HG03520 (cell line): ENCODE results near the gene KLC4.

Experiments
- ATAC-seq: cut with Tn5 transposase; IDR thresholded peaks from one replicate; pipeline ENCODE4 v1.9.1; 2021; ENCODE audit warnings: mild to moderate bottlenecking, moderate library complexity; ENCODE audit not compliant: unreplicated experiment

KLC4 gene

DNA sequence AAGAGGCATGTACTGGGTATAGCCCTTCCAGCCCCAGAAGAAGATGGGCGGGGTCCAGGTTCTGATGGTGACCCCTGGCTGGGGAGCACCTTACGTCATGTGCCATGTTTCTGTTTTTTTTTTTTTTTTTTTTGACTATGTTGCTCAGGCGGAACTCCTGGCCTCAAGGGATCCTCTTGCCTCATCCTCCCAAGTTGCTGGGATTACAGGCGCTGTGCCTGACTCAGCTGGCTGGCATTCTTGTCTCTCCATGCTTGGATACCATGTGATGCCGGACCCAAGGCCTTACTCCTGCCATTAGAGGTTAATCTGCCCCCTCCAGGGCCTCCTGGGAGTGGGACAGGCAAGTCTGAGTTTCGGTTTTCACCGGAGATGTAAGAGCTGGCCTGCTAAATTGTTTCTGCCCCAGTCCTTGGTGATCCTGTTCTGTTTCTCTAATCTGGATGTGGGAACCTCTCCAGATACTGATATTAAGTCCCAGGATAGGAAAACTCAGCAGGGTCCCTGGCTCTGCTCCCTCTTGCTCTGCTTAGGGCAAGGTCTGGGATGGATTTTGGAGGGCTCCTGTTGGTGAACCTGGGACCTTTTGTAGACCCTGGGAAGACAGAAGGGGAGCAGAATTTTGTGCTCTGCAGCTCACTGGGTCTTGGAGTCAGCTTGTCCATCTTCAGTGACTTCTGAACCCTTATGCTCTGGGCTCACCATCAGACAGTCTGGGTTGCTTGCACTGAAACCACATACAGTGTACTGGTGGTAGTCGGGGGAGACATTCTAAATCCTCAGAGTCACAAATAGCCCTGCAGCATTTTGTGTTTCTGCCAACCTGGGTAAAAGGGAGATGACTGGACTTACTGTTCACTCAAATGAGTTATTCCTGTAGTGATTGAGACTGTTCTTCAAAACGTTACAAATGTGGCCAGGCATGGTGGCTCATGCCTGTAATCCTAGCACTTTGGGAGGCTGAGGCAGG, 61.8 kb downstream of the KLC4 start:
- no peak for ATAC-seq

- ATAC-seq: no peak
These were observed 62.7 kb downstream of the KLC4 start for GRCh38 chr6:43122146-43122545.

GRCh38 chr6:43123461-43124314, 64.3 kb downstream of the KLC4 start:
- no peak for ATAC-seq

DNA sequence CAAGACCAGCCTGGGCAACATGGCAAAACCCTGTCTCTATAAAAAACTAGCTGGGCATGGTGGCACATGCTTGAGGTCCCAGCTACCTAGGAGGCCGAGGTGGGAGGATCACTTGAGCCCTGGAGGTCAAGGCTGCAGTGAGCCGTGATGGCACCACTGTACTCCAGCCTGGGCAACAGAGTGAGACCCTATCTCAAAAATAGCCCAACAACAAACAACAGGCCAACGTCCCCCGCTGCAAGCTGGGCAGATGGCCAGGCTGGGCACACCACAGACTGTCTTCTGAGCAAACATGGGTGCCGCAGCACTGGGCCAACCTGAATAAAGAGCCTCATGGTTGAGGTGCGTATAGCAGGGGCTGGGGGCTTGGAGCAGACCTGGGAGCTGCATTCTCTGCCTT, 65.0 kb downstream of the KLC4 start:
- no peak for ATAC-seq
